A549 (cell line): ENCODE measurements around the gene EVC2. TPM values are rescaled to one million over a fixed set of nuclear protein-coding genes. Genes with fewer than 3 reads are reported as not detected.

Source experiments
- ATAC-seq, 2 experiments: fragments of 200-7000 bp in 1 of 2; fragments of >200 bp in 1 of 2; cut with Nextera tagmentation in 1 of 2; cut with Tn5 transposase in 1 of 2; 3 replicates each; pipeline versions ENCODE4 v1.8.0 to v1.9.1; 2018 to 2020; ENCODE audit warnings: mild to moderate bottlenecking in 1 of 2, moderate library complexity in 1 of 2
- CTCF ChIA-PET: fragments of 300-600 bp; sonication (Branson Sonifier 250); formaldehyde crosslinking; extraction: SDS; loops from one replicate; lab custom pipeline; 2021; ENCODE audit warnings: antibody characterized with exemption, inconsistent platforms; lab: Yijun Ruan, JAX
- POLR2A ChIA-PET: fragments of 350-600 bp; formaldehyde crosslinking; extraction: SDS; loops from one replicate; lab custom pipeline; 2021; ENCODE audit warnings: antibody characterized with exemption, inconsistent platforms; lab: Yijun Ruan, JAX
- DNase-seq, 2 experiments: peaks; one replicate each; pipeline versions ENCODE4 v3.0.0 to v3.0.0-alpha.2; 2011 to 2016; ENCODE audit warnings: low read depth in 1 of 2, low spot score in 1 of 2
- FAIRE-seq: peaks from 2 replicates; lab custom pipeline; 2011; peaks lifted over from hg19 to GRCh38; lab: Jason Lieb, UNC
- H3K27ac ChIP-seq, 2 experiments: fragments of >200 bp; sonication (Bioruptor Twin); formaldehyde crosslinking; 3 replicates each; pipeline ENCODE4 v1.5.1; 2016 to 2017
- H3K4me1 ChIP-seq: fragments of >200 bp; sonication (Bioruptor Twin); formaldehyde crosslinking; 3 replicates; pipeline ENCODE4 v1.6.1; 2016
- H3K4me2 ChIP-seq: fragments of >200 bp; sonication (Bioruptor Twin); formaldehyde crosslinking; 3 replicates; pipeline ENCODE4 v1.6.1; 2016
- H3K4me3 ChIP-seq: fragments of >200 bp; sonication (Bioruptor Twin); formaldehyde crosslinking; 3 replicates; pipeline ENCODE4 v1.5.1; 2016
- H3K9me3 ChIP-seq: fragments of >200 bp; sonication (Bioruptor Twin); formaldehyde crosslinking; 3 replicates; pipeline ENCODE4 v1.6.1; 2016
- ATOH8 ChIP-seq: fragments of 250-450 bp; sonication (Bioruptor Pico); IDR thresholded peaks from 2 replicates; pipeline ENCODE4 v1.5.0; 2020; ENCODE audit warnings: low read depth, mild to moderate bottlenecking, moderate library complexity
- BCL3 ChIP-seq: fragments of >200 bp; sonication (Bioruptor Twin); formaldehyde crosslinking; IDR thresholded peaks from 3 replicates; pipeline ENCODE4 v1.6.1; 2016
- E2F6 ChIP-seq: IDR thresholded peaks from 2 replicates; pipeline ENCODE4 v1.6.1; 2012; ENCODE audit warnings: low read depth, borderline replicate concordance
- EP300 ChIP-seq, 2 experiments: fragments of >200 bp; sonication (Bioruptor Twin); formaldehyde crosslinking; IDR thresholded peaks; 2 replicates in 1 of 2; 3 replicates in 1 of 2; pipeline ENCODE4 v1.6.1; 2016 to 2017
- FOXS1 ChIP-seq: fragments of 250-450 bp; sonication (Bioruptor Pico); IDR thresholded peaks from 2 replicates; pipeline ENCODE4 v1.5.0; 2020; ENCODE audit warnings: mild to moderate bottlenecking, moderate library complexity
- GATA3 ChIP-seq: IDR thresholded peaks from 2 replicates; pipeline ENCODE4 v1.6.1; 2012; ENCODE audit warnings: borderline replicate concordance
- HDAC2 ChIP-seq: fragments of 200-600 bp; sonication (generic); IDR thresholded peaks from 2 replicates; pipeline ENCODE4 v1.6.1; 2016
- HES2 ChIP-seq: fragments of >200 bp; sonication (Bioruptor Twin); formaldehyde crosslinking; IDR thresholded peaks from 2 replicates; pipeline ENCODE4 v1.6.1; 2016
- HOXB13 ChIP-seq: fragments of 250-450 bp; sonication (Bioruptor Pico); IDR thresholded peaks from 2 replicates; pipeline ENCODE4 v1.5.0; 2020; ENCODE audit warnings: low read depth, mild to moderate bottlenecking, moderate library complexity
- KDM1A ChIP-seq: fragments of 200-600 bp; sonication (generic); IDR thresholded peaks from 2 replicates; pipeline ENCODE4 v1.6.1; 2016; ENCODE audit warnings: low read depth, mild to moderate bottlenecking
- MAFK ChIP-seq: fragments of 450-650 bp; IDR thresholded peaks from 2 replicates; pipeline ENCODE4 v1.6.1; 2014; ENCODE audit not compliant: partially characterized antibody
- MYC ChIP-seq: IDR thresholded peaks from 2 replicates; pipeline ENCODE4 v1.6.1; 2012; ENCODE audit warnings: mild to moderate bottlenecking, inconsistent platforms, low read length, improper control_type of control experiment, borderline replicate concordance
- NFE2L2 ChIP-seq: fragments of 150-350 bp; conservative IDR thresholded peaks from 2 replicates; pipeline ENCODE4 v1.6.1; 2014; ENCODE audit warnings: low read length
- NPAS2 ChIP-seq: fragments of 250-450 bp; sonication (Bioruptor Pico); IDR thresholded peaks from 2 replicates; pipeline ENCODE4 v1.8.0; 2022; ENCODE audit warnings: mild to moderate bottlenecking, moderate library complexity, borderline replicate concordance
- PBX3 ChIP-seq: IDR thresholded peaks from 2 replicates; pipeline ENCODE4 v1.6.1; 2012
- POLR2A ChIP-seq: IDR thresholded peaks from 2 replicates; pipeline ENCODE4 v1.6.1; 2012; ENCODE audit warnings: mild to moderate bottlenecking, low read length
- POLR2AphosphoS2 ChIP-seq: conservative IDR thresholded peaks from 2 replicates; pipeline ENCODE4 v1.6.1; 2012; ENCODE audit warnings: low read length, improper control_type of control experiment, inconsistent platforms
- RCOR1 ChIP-seq: fragments of 150-350 bp; IDR thresholded peaks from 2 replicates; pipeline ENCODE4 v1.6.1; 2014; ENCODE audit warnings: antibody characterized with exemption, low read length, low read depth
- RFX5 ChIP-seq: fragments of 450-650 bp; IDR thresholded peaks from 2 replicates; pipeline ENCODE4 v1.7.1; 2014; ENCODE audit warnings: antibody characterized with exemption, mild to moderate bottlenecking, moderate library complexity
- SMC3 ChIP-seq: fragments of >200 bp; sonication (Bioruptor Twin); formaldehyde crosslinking; IDR thresholded peaks from 3 replicates; pipeline ENCODE4 v1.6.1; 2018; ENCODE audit warnings: inconsistent platforms
- ZC3H11A ChIP-seq: fragments of 450-650 bp; IDR thresholded peaks from 2 replicates; pipeline ENCODE4 v1.6.1; 2014; ENCODE audit warnings: antibody characterized with exemption, mild to moderate bottlenecking
- ZFP36 ChIP-seq: fragments of 450-650 bp; IDR thresholded peaks from 2 replicates; pipeline ENCODE4 v1.6.1; 2014; ENCODE audit warnings: borderline replicate concordance; ENCODE audit not compliant: partially characterized antibody
- WGBS: methylation state at CpG from one replicate; pipeline ENCODE4 v1.1.6; 2017; ENCODE audit errors: missing lambda C conversion rate; 5-methylcytosine and 5-hydroxymethylcytosine counted together
- polyA plus RNA-seq, 4 experiments: library from polyadenylated mRNA; depleted of rRNA in 3 of 4; stranded (reverse); fragments of >200 nt; fragmentation: RNase III in 1 of 4; extraction: RNeasy Plus Mini Kit Qiagen cat#74134 plus additional on column Dnase treatment in 1 of 4; gene quantifications; 2 replicates in 3 of 4; 3 replicates in 1 of 4; pipeline ENCODE4 v1.2.3, GENCODE V29; 2011 to 2017

Gene EVC2
- polyA plus RNA-seq, 2 of the 4 experiments (the other 2 are of a cell fraction): 0.96 to 1.5 TPM

GRCh38 chr4:5689065-5689464 lies 19.3 kb downstream of the EVC2 start:
- TF ChIP-seq MAFK (no peak), ATOH8 (no peak), ZFP36 (no peak), RFX5 (no peak), NFE2L2 (no peak), SMC3 (no peak)
- Histone ChIP-seq H3K4me2 (no peak overlapping the region), H3K4me1 (no peaks in the 10 kb centered on the region), H3K4me3 (no peak overlapping the region), H3K27ac (no peak overlapping the region), H3K9me3 (no peaks in the 10 kb centered on the region)
- FAIRE-seq (no peak), DNase-seq (no peak), ATAC-seq (no peak)
- 93% methylated on average over 6 of the region's 8 CpGs for WGBS
- CTCF ChIA-PET: no interaction called here
- POLR2A ChIA-PET: no interaction called here

- POLR2A ChIA-PET: no interaction called here
- 94% methylated on average over 6 of the region's 6 CpGs for WGBS
These were observed 22.0 kb downstream of the EVC2 start for GRCh38 chr4:5686338-5686737.

GRCh38 chr4:5685296-5685695 lies 23.1 kb downstream of the EVC2 start:
- WGBS: 90% methylated on average over 6 of the region's 9 CpGs
- Histone ChIP-seq H3K4me2 (no peak overlapping the region), H3K27ac (no peak overlapping the region), H3K9me3 (no peaks in the 10 kb centered on the region), H3K4me3 (no peak overlapping the region), H3K4me1 (no peaks in the 10 kb centered on the region)
- FAIRE-seq (no peak), ATAC-seq (no peak), DNase-seq (no peak)
- POLR2A ChIA-PET: no interaction called here
- CTCF ChIA-PET: no interaction called here
- TF ChIP-seq POLR2A: no peak
- TF ChIP-seq KDM1A: no peak
- TF ChIP-seq ZC3H11A: no peak
- TF ChIP-seq HOXB13: no peak
- no peak for TF ChIP-seq NPAS2 (CRISPR knock-in tag)

More at GRCh38 chr4:5686338-5686737, 22.0 kb downstream of the EVC2 start:
- no peak for ATAC-seq
- H3K27ac ChIP-seq: no peak overlapping the region
- FAIRE-seq: no peak
- H3K4me1 ChIP-seq: no peaks in the 10 kb centered on the region
- H3K4me3 ChIP-seq: no peak overlapping the region
- H3K4me2 ChIP-seq: no peak overlapping the region
- no peak for DNase-seq
- TF ChIP-seq RFX5 (no peak), HES2 (no peak), NFE2L2 (no peak), GATA3 (no peak), PBX3 (no peak), MYC (no peak), BCL3 (no peak), RCOR1 (no peak), FOXS1 (CRISPR knock-in tag) (no peak), EP300 (IDR thresholded peaks at IDR 0.05) (no peak), HDAC2 (no peak), POLR2AphosphoS2 (no peak), E2F6 (no peak), MAFK (no peak)
- CTCF ChIA-PET: no interaction called here
- H3K9me3 ChIP-seq: no peaks in the 10 kb centered on the region
